Embryonic facial prominence (tissue), 1 donor: ENCODE data around the gene GRIP2.
"Not testable (repeated sequence)": the region's sequence is repeated elsewhere in the genome, so short reads cannot be mapped to it uniquely, and the experiment has no call there.

Experiments used
- DNase-seq: peaks from one replicate; pipeline ENCODE4 v3.0.0-alpha.2; 2016; ENCODE audit errors: extremely low spot score

GRIP2 gene

DNA sequence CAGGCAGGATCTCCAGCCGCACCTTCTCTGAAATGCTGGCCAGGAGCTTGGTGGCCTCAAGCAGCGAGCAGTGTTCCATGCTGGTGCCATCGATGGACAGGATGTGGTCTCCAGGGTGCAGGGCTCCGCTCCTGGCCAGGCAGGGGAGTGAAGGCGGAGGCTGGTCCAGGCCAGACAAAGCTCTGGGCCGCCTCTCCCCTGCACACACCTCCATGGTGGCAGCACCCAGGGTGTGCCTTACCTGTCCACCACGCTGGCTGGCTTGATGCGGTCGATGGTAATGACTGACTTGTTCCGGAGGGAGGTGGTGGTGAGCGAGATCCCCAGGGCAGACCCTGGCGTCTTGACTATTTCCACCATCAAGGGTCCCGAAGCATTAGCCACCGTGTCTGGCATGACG lies 20.0 kb downstream of the GRIP2 start:
- no peak for DNase-seq

DNA sequence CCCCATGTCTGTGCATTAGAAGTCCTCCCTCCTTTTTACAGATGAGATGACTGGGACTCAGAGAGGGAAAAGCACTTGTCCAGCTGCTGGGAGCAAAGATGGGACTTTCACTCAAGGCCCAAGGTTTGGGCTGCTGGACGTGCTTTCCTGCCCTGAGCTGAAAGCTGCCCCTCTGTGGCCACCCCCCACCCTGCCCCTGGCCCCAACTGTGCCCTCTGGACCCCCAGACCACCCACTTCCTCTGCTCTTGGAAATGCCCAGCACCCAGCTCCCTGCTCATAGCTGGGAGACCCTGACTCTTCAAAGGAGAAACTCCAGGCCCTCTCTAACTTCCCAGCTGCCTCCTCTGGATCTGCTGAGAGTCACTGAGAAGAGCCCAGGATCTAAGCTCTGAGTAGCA lies 20.7 kb downstream of the GRIP2 start:
- DNase-seq, result no peak

DNA sequence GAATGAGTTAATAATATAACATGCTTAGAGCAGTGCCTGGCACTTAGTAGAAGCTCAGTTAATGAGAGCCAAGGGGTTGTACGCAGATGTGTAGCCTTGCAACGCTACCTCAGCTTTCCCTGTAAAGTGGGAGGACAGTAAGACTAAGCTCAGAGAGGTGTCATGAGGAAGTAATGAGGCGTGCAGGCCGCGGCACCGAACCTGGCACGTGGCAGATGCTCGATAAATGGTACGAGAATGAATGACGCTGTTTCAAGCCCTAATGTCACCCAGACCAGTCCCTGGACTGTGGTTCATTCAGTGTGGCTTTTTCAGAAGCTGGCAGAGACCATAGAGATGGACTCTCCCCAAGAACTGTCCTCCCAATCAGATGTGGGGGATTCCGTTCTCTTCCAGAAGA lies 21.2 kb downstream of the GRIP2 start:
- no peak for DNase-seq

DNA sequence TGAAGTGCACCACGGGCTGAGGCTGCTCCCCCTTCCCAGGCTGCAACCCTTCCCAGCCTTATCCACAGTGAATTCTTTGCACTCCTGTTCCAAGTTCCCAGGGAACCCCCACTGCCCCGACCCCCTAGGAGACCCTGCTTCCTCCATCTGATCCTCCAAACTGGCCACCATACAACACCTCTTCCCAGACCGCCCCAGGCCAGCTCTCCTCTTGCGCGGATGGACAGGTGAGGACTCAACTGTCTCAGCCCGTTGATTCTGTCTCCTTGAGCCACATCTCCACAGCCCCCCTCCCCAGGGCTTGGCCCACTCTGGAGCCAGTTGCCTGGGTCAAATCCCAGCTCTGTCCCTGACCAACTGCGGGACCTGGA lies 21.7 kb downstream of the GRIP2 start:
- DNase-seq, result no peak

DNA sequence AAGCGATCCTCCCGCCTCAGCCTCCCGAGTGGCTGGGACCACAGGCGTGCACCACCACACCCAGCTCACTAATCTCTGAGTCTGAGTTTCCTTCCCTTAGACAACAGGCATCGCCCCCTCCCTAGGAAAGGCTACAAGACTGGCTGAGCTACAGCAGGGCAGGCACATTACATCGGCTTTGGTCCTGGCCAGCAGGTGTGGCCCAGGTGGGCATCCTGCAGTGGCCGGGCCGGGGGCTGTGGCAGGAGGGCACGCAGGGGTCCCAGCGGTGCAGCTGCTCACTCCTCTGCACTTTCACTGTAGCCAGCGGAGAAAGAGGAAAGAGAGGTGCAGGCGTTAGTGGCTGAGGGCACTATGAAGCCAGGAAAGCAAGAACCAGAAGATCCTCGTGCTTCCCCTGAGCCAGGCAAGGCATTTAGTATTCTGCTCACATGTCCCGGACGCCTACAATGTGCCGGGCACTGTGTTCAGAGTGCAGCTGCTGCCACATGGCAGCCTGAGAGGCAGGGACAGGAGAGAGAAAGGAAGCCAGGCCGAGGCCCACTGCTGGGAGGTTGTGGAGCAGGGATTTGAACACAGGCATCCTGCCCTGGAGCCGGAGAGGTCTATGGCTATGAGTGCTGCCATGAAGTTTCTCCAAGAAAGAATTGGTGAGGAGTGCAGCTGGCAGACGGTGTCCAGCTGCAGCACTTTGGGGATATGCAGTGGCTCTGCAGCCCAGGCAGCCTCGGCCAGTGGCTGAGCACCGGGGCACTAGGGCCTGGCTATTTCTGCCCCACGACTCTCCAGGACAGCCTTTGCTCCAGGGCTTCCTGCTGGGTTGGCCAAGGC lies 22.3 kb downstream of the GRIP2 start:
- DNase-seq, result no peak

DNA sequence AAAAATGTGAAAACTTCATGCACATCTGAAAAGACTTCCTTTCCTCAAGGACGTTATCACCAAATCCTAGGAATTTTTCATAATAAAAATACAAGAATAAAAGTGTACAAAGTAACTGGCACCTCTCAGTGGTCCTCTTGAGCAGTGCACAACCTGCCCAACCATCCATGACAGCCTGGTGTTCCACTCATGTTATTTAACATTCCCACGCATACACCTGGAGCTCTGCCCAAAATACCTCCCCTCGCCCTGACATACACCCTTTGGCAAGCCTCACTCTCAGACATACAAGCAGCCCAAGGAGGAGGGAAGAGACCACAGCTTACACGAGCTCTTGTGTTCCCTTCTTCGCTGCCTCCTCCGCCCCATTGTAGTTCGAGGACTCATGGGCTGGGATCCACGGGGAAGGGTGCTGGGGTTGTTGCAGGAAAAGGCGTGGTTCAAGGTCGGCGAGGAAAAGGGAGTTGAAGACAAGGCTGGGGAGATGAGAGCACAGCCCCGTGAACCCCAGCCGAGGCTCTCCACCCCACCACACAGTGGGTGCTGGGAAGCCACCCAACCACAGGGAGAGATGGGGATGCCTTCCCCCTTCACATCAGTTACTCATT lies 23.3 kb downstream of the GRIP2 start:
- no peak for DNase-seq

DNA sequence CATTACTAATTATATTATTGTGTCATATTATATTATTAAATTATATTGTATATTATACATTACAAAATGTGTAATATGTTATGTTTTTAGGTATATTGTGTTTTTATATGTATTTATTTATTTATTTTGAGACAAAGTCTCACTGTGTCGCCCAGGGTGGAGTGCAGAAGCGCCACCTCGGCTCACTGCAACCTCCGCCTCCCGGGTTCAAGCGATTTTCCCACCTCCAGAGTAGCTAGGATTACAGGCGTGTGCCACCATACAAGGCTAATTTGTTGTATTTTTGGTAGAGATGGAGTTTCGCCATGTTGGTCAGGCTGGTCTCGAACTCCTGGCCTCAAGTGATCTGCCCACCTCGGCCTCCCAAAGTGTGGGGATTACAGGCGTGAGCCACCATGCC lies 24.6 kb downstream of the GRIP2 start:
- not testable (repeated sequence) for DNase-seq

DNA sequence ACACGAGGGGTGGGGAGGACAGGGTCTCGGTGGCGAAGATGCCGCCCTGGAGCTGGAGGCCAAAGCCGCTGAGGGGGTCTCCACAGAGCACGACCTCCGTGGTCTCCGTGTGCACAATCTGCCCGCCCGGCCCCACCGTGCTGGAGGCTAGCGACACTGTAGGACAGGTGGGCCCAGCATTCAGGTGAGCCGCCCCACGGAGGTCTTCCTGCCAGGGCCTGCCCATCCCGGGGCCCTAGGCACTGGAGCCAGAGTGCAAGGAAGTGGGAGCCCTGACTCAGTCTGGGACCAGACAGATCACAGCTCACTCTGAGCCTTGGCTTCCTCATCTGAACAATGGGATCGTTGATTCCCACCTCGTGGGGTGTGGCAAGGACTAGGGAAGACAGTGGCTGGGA lies 25.8 kb downstream of the GRIP2 start:
- no peak for DNase-seq

DNA sequence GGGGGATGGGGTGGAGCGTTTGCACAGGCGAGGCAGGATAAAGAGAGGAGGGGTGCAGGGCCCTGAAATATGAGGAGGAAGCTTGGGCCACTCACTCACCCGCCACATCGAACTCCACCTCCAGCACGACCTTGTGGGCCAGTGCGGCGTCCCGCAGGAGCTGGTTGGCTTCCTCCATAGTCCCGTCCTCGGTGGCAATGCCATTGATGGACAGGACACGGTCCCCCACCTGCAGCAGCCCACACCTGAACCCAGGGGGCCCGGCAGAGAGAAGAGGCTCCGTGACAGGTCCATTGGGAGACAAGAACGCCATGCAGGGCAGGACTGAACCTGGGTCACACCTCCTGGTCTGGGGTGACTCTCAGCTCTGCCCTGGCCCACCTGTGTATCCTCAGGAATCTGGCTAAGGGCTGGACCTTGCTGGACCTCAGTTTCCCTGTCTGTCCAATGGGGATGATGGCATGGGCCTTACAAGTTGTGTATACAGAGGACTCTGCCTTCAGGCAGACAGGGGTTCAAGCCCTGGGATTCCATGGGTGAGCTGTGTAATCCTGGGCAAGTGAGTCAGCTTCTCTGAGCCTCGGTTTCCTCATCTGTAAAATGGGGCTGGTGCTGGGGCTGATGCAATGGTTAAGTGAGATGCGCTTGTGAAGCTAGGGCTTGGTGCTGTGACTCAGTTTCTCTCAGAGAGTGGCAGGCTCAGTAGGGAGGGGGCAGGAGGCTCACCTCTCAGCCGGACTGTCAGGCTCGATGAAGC lies 26.4 kb downstream of the GRIP2 start:
- DNase-seq, result no peak

DNA sequence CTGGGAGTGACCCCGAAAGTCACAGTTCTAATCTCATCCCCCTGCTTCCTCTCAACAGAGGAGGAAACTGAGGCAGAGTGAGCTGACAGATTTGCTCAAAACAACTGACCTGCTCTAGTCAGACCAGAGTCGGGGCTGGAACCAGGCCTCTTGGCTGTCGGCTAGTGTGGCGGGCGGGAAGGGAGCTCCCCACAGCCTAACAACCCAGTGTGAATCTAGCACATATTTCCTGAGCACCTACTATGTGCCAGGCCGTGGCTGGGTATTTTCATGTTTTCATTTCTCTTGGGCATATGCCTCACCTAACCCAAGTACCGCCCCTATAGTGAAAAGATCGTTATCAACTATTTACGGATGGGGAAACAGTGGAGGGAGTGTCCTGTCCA lies 27.2 kb downstream of the GRIP2 start:
- DNase-seq, result no peak

DNA sequence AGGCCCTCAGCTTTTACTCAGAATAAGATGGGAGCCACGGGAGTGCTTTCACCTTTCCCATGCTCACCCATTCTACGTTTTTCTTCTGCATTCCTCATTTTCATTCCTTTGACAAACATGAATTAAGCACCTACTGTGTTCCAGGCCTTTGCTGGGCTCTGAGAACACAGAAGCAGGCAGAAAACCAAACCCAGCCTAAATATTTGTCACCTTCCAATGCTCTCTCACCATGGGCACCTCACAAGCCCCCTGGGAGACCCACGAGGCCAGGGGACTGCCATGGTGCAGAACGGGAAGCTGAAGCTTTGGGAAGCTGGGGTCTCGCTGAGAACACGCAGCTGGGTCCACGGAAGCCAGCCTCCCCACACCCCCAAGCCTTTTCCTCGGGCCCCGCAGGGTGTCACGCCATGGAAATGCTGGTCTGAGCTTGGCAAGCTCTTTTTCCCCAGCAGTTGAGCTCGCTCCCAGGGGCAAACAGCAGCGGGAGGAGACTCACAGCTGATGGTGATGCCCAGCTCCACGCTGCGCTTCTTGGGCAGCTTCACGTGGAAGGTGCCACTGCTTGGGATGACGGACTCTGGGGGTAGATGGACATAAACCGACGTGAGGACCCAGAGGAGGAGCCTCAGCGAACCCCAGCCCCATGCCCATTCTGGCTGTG lies 27.7 kb downstream of the GRIP2 start:
- DNase-seq, result no peak

DNA sequence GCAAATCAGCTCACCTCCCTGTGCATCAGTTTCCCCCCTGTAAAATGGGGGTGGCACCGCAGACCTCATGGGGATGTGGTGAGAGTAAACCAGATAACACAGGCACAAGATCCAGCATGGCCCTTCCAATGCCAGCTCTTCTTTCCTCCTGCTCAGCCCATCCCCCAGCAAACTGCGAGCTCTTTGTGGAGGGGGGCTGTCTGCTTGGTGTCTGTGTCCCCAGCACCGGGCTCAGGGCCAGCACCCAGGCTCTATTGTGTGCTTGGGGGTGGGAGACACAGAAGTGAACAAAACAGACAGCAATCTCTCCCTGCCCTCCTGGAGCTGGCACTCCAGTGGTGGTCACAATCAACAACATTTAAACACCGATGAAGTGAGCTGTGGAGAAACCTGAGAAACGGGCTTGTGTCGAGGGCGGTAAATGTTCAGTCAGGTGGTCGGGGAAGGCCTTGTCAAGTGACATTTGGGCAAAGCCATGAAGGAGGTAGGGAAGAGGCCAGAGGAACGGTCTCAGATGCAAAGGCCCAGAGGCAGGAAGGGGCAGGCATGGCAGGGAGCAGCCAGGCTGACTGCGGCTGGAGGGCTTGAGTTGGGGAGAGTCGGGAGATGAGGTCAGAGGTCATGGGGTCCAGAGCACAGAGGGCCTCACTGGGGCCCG lies 28.4 kb downstream of the GRIP2 start:
- DNase-seq, result no peak

DNA sequence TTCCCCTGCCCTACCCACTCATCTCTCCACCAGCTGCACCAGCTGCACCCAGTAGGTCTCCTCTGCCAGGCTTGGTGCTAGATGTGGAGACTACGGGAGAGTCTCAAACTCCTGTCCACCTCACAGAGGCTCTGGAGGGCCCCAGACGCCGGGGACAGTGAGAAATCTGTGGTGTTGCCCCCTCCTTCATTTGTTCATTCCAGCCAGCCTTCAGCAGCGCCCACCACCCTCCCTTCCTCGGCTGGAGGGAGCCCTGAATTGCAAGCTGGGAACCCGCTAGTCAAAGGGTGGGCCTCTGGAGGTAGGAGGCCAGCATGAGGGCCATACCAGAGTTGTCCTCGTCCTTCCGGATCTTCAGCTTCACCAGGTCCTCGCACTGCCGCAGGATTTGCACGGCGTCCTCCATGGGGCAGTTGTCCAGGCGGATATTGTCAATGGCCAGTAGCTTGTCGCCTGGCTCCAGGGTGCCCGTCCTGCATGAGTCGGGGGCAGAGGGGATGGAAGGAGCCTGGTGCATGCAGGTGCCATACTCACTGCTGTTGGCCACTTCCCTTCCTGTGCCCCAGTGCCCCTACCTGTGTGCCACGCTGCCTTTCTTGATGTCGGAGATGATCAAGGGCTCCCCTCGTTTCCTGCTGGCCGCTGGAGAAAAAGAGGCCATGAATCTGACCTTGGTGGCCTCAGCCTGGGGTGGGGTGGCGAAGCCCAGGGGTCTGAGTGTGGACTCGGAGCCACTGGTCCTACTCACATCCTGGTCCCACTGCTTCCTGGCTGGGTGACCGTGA lies 29.1 kb downstream of the GRIP2 start:
- DNase-seq, result no peak

DNA sequence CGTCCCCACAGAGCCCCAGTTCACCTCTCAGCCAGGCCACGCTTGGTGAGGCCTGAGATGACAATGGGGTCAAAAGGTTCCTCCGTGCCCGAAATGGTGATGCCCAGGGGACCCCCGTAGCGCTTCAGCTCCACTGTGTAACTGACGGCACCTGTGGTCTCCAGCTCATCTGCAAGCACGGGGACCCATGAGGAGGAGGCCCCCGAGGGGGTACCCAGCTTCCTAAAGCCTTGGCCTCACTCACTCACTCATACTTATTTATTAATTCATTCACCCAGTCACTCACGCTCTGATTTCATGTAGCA lies 30.4 kb downstream of the GRIP2 start:
- no peak for DNase-seq

DNA sequence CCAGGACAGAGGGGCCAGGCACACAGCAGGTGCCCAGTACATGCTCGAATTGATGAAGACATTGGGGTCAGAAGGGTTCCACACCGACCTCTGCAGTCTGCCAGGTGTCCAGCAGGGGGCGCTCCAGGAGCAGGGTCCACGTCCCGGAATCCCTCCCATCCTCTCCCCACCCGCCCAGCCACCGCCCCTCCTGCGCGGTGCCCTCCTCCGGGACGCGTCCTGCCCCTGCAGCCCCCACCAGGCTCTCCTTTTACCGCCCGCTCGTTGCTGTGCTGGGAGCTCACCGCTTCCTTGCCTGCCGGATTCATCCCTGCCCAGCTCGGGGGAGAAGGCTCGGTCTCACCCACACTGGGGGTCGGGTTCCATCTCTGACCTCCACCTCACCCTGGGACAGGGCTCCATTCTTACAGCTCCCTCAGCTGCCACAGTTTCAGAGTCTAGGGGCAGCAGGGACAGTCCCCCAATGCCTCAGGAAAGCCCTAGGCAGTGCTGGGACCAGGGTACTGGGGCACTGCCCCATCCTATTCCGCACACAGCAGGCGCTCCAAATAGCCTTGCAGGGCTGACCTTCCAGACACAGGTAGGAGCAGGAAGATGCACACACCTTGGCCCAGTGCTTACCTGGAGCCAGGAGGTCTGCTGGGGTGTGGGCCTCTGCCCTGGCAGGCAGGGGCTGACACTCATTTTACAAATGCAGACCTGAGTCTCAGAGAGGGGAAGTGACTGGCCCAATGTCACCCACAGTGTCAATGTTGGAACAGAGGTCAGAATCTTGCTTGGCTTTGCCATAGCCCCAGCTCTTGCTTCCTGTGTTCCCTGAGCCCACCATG lies 31.0 kb downstream of the GRIP2 start:
- DNase-seq, result no peak

DNA sequence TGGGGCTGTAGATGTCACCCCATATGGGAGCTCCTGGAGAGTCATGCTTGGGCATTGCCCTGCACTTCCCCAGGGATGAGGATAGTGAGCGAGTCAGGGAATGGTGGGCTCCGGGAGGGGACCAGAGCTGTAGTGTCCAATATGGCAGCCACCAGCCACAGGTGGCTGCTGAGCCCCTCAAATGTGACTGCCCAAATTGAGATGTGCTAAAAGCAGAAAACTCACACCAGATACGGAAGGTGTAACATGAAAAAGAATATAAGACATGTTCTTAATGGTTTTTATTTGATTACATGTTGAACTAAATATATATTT lies 31.7 kb downstream of the GRIP2 start:
- no peak for DNase-seq

DNA sequence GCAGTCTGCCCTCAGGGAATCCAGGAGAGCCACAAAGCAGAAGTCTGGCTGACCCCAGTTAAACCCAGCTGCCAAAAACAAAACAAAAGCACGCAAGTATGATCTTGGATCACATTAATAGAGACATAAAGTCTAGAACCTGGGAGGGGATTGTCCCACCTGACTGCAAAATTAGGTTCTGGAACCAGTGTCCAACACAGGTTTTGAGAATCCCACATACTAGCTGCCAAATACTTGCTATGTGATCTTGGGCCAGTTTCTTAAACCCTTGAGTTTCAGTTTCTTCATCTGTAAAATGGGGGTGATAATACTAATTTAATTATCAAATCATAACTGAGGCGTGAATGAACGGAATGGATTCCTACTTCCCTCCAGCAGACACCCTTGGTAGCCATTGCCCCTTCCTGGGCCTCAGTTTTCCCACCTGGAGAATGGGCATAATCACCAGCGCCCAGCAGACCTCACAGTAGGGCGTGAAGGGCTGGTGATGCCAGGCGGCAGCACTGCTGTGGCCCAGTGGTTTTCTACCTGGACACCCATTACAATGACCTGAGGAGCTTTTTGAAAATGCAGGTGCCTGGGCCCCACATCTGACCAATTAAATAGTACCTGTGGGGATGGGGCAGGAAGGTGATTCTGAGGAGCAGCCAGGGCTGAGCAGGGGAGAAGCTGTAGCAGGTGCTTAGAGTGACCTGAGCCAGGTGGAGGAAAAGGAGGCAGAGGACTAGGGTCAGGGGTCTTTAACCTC lies 32.2 kb downstream of the GRIP2 start:
- no peak for DNase-seq

DNA sequence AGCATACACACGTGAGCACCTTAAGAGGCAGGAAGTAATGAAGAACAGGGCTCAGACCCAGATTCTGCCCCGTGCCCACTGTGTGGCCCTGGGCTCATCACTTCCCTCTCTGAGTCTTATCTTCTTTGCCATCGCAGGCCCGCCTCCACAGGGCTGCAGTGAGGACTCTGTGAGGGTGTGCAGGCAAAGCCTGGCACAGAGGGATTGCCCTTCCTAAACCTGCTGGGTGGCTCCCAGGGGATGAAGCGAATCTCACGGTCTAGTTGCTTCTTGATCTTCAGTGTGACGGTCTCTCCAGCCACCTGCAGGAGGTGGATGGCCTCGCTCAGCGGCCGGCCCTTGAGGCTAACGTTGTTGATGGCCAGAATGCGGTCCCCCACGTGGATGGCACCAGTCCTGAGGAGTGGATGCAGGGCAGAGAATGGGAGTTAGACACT lies 32.8 kb downstream of the GRIP2 start:
- no peak for DNase-seq

DNA sequence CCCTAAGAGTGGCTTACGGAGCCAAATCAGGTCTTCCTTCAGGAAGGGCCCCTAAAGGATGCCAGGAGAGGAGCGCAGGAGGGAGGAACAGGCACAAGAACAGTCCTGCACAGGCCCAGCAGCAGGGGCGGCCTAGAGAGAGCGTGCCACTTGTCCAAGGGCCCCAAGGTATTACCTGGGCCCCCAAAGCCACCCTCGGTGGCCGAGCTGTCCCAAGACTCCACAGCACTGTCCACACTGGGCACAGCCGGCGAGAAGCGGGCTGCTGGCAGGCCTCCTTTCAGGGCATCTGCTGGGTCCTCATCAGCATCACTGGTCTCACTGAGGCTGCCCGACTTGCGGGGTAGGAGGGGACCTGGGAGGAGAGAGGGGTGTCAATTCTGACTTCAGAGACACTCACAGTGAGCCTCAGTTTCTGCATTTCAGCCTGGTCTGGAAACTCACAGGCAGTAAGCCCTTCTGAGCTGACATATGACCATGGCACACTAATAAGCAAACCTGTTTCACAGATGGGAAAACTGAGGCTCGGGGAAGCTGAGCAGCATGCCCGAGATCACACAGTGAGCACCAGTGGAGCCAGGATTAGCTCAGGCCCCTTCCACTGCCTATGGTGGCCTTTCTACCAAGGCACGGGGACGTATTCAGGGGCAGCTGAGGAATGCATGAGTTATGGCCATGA lies 33.4 kb downstream of the GRIP2 start:
- DNase-seq, result no peak
